ENCODE measurements around the gene CHM.
"Not testable (repeated sequence)": the region's sequence is repeated elsewhere in the genome, so short reads cannot be mapped to it uniquely, and the experiment has no call there.

CHM gene

GRCh38 chrX:85998954-85999353 lies 48.4 kb downstream of the CHM start:
- no peak for DNase-seq (ENCODE audit: low read depth)

- DNase-seq (ENCODE audit: low read depth): no peak
Measured at GRCh38 chrX:85996555-85996954, 50.8 kb downstream of the CHM start.

GRCh38 chrX:85995641-85996040 lies 51.7 kb downstream of the CHM start:
- DNase-seq (ENCODE audit: low read depth): no peak

- no peak for DNase-seq (ENCODE audit: low read depth)
Measured at GRCh38 chrX:85994797-85995196, 52.6 kb downstream of the CHM start.

GRCh38 chrX:85994228-85994627 lies 53.1 kb downstream of the CHM start:
- no peak for DNase-seq (ENCODE audit: low read depth)

- DNase-seq (ENCODE audit: low read depth): no peak
Measured at GRCh38 chrX:85993539-85994197, 53.7 kb downstream of the CHM start.

- DNase-seq (ENCODE audit: low read depth): no peak
Measured at GRCh38 chrX:85992811-85993229, 54.5 kb downstream of the CHM start.

GRCh38 chrX:85988353-85988752 lies 59.0 kb downstream of the CHM start:
- DNase-seq (ENCODE audit: low read depth): no peak

GRCh38 chrX:85980286-85980685 lies 67.1 kb downstream of the CHM start:
- DNase-seq (ENCODE audit: low read depth): no peak

GRCh38 chrX:85977218-85977617 lies 70.1 kb downstream of the CHM start:
- no peak for DNase-seq (ENCODE audit: low read depth)

GRCh38 chrX:85972351-85972750 lies 75.0 kb downstream of the CHM start:
- DNase-seq (ENCODE audit: low read depth): not testable (repeated sequence)

- DNase-seq (ENCODE audit: low read depth): no peak
Measured at GRCh38 chrX:85964744-85965143, 82.6 kb downstream of the CHM start.

GRCh38 chrX:85963736-85964135 lies 83.6 kb downstream of the CHM start:
- no peak for DNase-seq (ENCODE audit: low read depth)

- DNase-seq (ENCODE audit: low read depth): no peak
Measured at GRCh38 chrX:85955510-85955909, 91.8 kb downstream of the CHM start.

- not testable (repeated sequence) for DNase-seq (ENCODE audit: low read depth)
Measured at GRCh38 chrX:85944751-85945150, 102.6 kb downstream of the CHM start.

GRCh38 chrX:85941275-85941674 lies 106.1 kb downstream of the CHM start:
- no peak for DNase-seq (ENCODE audit: low read depth)

- DNase-seq (ENCODE audit: low read depth): not testable (repeated sequence)
Measured at GRCh38 chrX:85939942-85940341, 107.4 kb downstream of the CHM start.

- not testable (repeated sequence) for DNase-seq (ENCODE audit: low read depth)
Measured at GRCh38 chrX:85934399-85934798, 113.0 kb downstream of the CHM start.

GRCh38 chrX:85930099-85930498 lies 117.3 kb downstream of the CHM start:
- DNase-seq (ENCODE audit: low read depth): no peak

- no peak for DNase-seq (ENCODE audit: low read depth)
Measured at GRCh38 chrX:85928606-85929005, 118.8 kb downstream of the CHM start.

GRCh38 chrX:85927740-85928139 lies 119.6 kb downstream of the CHM start:
- DNase-seq (ENCODE audit: low read depth): no peak

GRCh38 chrX:85922821-85923220 lies 124.5 kb downstream of the CHM start:
- DNase-seq (ENCODE audit: low read depth): no peak

GRCh38 chrX:85916656-85917280 lies 130.6 kb downstream of the CHM start:
- DNase-seq (ENCODE audit: low read depth): not testable (repeated sequence)

- DNase-seq (ENCODE audit: low read depth): no peak
Measured at GRCh38 chrX:85914431-85914830, 132.9 kb downstream of the CHM start.
